ENCODE data around the gene DGKD. TPM values are rescaled to one million over a fixed set of nuclear protein-coding genes. Genes with fewer than 3 reads are reported as not detected.
A peak's percentile ranks its signal among the peaks of the same experiment; 100 is the strongest.

Gene DGKD
- total and polyA plus RNA-seq, 10 donors: 21.9 to 120 (median 71.9) TPM

- TF ChIP-seq CTCF (IDR thresholded peaks at IDR 0.05 in 8 of 11, conservative IDR thresholded peaks at IDR 0.05 in 3 of 11): peak in 8 of 11 experiments; percentile 22 to 59 (median 47)
- TF ChIP-seq POLR2A (IDR thresholded peaks at IDR 0.05): no peak
- peak in 1 of 3 donors; percentile 51 for TF ChIP-seq POLR2AphosphoS5 (IDR thresholded peaks at IDR 0.05)
- Histone ChIP-seq H3K27ac (no peak overlapping the region), H3K27me3 (replicated peaks in 1 of 7) (no peaks in the 10 kb centered on the region), H3K4me1 (peaks cover 0 to 8% (median 0%) of the 10 kb centered on the region in 6 donors), H3K4me3 (no peak overlapping the region), H3K36me3 (peaks cover 5 to 100% (median 97%) of the 10 kb centered on the region in 6 donors), H3K9me3 (no peaks in the 10 kb centered on the region)
- intact Hi-C loops (cut with DNase I; ENCODE audit: low total_unique reads): loop anchor here (10.0 kb wide), 1 partner anchor 164 kb away; no protein-coding TSS in a partner anchor
- 72 to 92% (median 78%) methylated on average over 31 of the region's 31 CpGs for WGBS, 5 donors
- DNase-seq: peak; percentile 75
Measured at GRCh38 chr2:233449081-233449901, 95.0 kb downstream of the DGKD start.

DNA sequence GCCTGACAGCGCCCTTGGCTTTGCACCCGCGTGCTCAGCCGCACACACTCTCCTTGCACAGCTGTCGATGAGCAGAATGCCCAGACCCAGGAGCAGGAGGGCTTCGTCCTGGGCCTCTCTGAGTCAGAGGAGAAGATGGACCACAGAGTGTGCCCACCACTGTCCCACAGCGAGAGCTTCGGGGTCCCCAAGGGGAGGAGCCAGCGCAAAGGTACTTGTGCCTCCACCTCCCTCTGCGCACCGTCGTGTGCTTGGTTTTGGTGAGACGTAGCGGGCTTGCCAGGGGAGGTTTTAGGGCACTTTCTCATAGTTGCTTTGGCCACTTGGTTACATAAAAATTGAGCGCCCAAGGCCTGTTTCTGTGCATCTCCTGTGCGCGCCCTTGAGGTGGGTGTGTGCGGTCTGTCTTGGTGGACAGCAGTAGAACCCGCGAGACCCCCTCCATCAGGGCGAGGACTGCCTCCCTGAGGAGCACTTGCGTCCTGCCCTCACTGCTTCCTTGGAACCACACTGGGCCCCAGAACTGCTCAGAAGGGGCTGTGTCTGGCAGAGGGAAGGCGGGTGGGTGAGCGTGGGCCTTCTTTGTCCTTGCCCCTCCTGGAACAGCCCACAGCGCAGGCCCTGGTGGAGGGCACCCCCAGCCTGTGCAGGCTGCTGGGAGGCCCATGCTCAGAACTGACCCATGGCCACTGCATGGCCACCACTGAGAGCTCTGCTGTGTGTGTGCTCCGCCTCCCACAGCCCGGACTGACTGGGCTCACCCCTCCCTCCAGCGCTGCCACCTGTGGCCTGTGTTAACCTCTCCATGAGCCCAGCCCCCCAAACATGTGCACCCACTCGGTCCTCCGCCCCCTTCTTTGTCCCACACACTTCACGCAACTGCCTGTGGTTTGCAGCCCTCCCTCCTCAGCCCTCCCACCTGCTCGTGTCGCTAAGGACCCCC lies 95.9 kb downstream of the DGKD start:
- Histone ChIP-seq H3K4me1 (peaks cover 0 to 7% (median 0%) of the 10 kb centered on the region in 6 donors), H3K27me3 (replicated peaks in 1 of 7) (no peaks in the 10 kb centered on the region), H3K36me3 (peaks cover 5 to 100% (median 99%) of the 10 kb centered on the region in 6 donors), H3K4me3 (no peak overlapping the region), H3K9me3 (no peaks in the 10 kb centered on the region), H3K27ac (no peak overlapping the region)
- DNase-seq: peak; percentile 60
- TF ChIP-seq CTCF (IDR thresholded peaks at IDR 0.05 in 8 of 11, conservative IDR thresholded peaks at IDR 0.05 in 3 of 11): no peak
- no peak for TF ChIP-seq POLR2A (IDR thresholded peaks at IDR 0.05)
- TF ChIP-seq POLR2AphosphoS5 (IDR thresholded peaks at IDR 0.05): no peak
- 73 to 91% (median 90%) methylated on average over 22 to 33 of the region's 33 CpGs for WGBS, 5 donors
- intact Hi-C loops (cut with DNase I; ENCODE audit: low total_unique reads): loop anchor here (10.0 kb wide), 1 partner anchor 165 kb away; no protein-coding TSS in a partner anchor

GRCh38 chr2:233450864-233451575 lies 96.7 kb downstream of the DGKD start:
- H3K36me3 ChIP-seq: peaks cover 5 to 100% (median 99%) of the 10 kb centered on the region in 6 donors
- H3K27ac ChIP-seq: no peak overlapping the region
- H3K9me3 ChIP-seq: no peaks in the 10 kb centered on the region
- no peaks in the 10 kb centered on the region for H3K27me3 ChIP-seq (replicated peaks in 1 of 7)
- DNase-seq: peak; percentile 62
- intact Hi-C loops (cut with DNase I; ENCODE audit: low total_unique reads): no loop called here
- peaks cover 0 to 7% (median 0%) of the 10 kb centered on the region in 6 donors for H3K4me1 ChIP-seq
- H3K4me3 ChIP-seq: no peak overlapping the region
- TF ChIP-seq POLR2AphosphoS5 (IDR thresholded peaks at IDR 0.05): peak in 1 of 3 donors; percentile 12
- no peak for TF ChIP-seq POLR2A (IDR thresholded peaks at IDR 0.05)
- WGBS, 5 donors: 82 to 91% (median 89%) methylated on average over 22 of the region's 22 CpGs

GRCh38 chr2:233451950-233452349 lies 97.7 kb downstream of the DGKD start:
- Histone ChIP-seq H3K36me3 (peaks cover 8 to 100% (median 99%) of the 10 kb centered on the region in 6 donors), H3K4me3 (no peak overlapping the region), H3K27me3 (replicated peaks in 1 of 7) (no peaks in the 10 kb centered on the region), H3K4me1 (peaks cover 0 to 7% (median 0%) of the 10 kb centered on the region in 6 donors), H3K9me3 (no peaks in the 10 kb centered on the region), H3K27ac (no peak overlapping the region)
- 89 to 95% (median 91%) methylated on average over 9 of the region's 9 CpGs for WGBS, 5 donors
- intact Hi-C loops (cut with DNase I; ENCODE audit: low total_unique reads): no loop called here
- TF ChIP-seq POLR2AphosphoS5 (IDR thresholded peaks at IDR 0.05): no peak
- DNase-seq: no peak

All from spleen (tissue), 11 donors.